Measurements from ENCODE around the gene SAAL1. TPM values are rescaled to one million over a fixed set of nuclear protein-coding genes. Genes with fewer than 3 reads are reported as not detected.

SAAL1 gene
- polyA plus RNA-seq, 1 donor, result 16.7 TPM

Other genes with a start within 250 kb of the SAAL1 start
- gene SERGEF, start 93.0 kb downstream of the SAAL1 start, polyA plus RNA-seq (ENCODE audit: insufficient read length), result 10.4 TPM
- gene TPH1, start 59.8 kb downstream of the SAAL1 start, polyA plus RNA-seq (ENCODE audit: insufficient read length), result 0.40 TPM
- gene MRGPRX3, start 26.5 kb upstream of the SAAL1 start, polyA plus RNA-seq (ENCODE audit: insufficient read length), result not detected
- not detected for gene MRGPRX4, start 66.8 kb upstream of the SAAL1 start, polyA plus RNA-seq (ENCODE audit: insufficient read length)
- not detected for gene SAA4, start 130.7 kb upstream of the SAAL1 start, polyA plus RNA-seq (ENCODE audit: insufficient read length)
- not detected for gene SAA2, start 142.6 kb upstream of the SAAL1 start, polyA plus RNA-seq (ENCODE audit: insufficient read length)
- not detected for gene SAA1, start 160.2 kb upstream of the SAAL1 start, polyA plus RNA-seq (ENCODE audit: insufficient read length)
- gene HPS5, start 216.1 kb upstream of the SAAL1 start, polyA plus RNA-seq (ENCODE audit: insufficient read length), result 11.1 TPM
- gene GTF2H1, start 216.5 kb upstream of the SAAL1 start, polyA plus RNA-seq (ENCODE audit: insufficient read length), result 35.7 TPM